HuH-7 (cell line): ENCODE results near the gene PARVA.
"Not testable (repeated sequence)": the region's sequence is repeated elsewhere in the genome, so short reads cannot be mapped to it uniquely, and the experiment has no call there.

Experiments used
- DNase-seq: peaks from one replicate; pipeline ENCODE4 v3.0.0; 2011; ENCODE audit warnings: low spot score

The PARVA gene

GRCh38 chr11:12377106-12377823, at the start of gene PARVA:
Gene PARVA, plus strand, starts transcription at chr11:12377571. Its CDS starts 77 bp downstream, at chr11:12377648.
- DNase-seq: peak; percentile 38

DNA sequence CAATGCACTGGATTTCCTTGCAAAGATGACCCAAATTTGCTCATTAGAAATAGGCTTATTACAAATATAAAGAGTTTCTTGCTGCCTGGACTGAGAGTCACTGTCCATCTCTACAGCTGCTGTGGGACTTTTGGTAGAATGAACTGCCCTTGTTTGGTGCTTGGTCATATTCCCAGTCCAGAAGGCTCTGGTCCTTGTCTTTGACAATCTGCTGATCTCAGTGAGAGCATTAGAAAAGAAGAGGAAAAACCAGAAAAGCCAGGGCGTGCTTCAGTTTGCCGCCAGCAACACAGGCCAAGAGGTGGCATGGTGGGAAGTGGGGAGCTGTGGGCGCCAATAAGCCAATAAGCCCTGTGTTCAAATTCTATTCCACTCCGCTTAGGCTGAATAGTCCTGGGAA, 48.2 kb upstream of the PARVA start:
- DNase-seq: no peak

- no peak for DNase-seq
These were observed 47.6 kb upstream of the PARVA start for GRCh38 chr11:12329797-12330196.

GRCh38 chr11:12330485-12331231, 46.7 kb upstream of the PARVA start:
- no peak for DNase-seq

DNA sequence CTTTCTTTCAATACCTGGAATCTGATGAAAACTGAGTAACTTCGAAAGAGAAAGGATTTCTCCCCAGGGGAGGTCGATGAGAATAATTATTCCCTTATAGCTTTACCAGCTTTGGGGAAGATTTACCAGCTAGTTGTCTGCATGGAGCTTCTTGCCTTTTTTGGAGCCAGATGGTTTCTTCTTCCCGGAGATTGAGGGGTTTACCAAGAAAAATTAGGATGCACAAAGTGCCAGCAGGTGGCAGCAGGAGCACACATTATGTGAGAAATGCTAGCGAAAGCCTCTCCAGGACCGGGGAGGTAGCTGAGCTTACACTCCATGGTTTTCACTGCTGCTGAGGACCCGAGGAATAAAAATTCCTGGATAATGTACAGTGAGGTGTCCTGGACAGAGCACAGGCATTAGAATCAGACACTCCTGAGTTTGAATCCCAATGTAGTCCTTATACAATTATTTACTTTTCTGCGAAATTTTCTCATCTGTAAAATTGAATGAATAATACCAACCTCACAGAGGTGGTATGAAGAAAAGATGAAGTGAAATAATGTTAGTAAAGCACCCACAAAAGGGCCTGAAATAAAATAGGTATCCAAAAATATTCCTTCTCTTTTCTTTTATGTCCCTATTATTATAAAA, 46.0 kb upstream of the PARVA start:
- DNase-seq: peak; percentile 67

DNA sequence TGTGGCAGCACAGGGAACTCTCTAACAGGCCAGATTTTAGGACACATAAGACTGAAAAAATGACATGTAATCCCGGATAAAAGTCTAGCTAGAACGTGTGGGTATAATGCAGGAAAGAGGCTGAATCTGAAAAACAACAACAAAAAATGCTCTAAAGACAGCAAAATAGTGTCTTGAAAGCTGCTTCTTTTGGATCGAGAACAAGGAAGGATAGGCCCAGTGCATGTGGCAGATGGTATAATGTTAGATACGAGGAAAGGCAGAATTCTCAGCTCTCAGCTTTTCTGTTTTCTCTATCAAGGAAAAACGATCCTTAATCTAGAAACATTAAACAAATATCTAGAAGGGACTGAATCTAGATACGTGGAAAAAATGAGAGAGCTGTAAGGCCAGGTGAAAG, 33.8 kb upstream of the PARVA start:
- no peak for DNase-seq

DNA sequence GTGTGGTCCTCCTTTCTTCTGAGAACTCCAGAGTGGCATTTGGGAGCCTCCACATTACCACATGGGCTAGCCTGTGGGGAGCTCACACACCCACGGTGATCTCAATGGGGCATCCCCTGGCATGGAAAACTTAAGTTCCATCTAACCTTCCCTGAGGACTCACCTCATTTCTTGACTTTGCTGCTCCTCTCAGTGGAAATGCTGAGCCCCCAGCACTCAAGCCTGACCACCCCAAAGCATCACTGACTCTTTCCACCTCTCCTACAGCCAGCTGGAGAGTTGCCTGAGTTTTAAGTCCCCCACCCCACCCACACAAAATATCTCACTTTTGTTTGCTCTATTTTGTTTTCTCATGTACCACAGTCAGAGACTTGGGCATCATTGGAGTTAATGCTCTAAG, 23.8 kb upstream of the PARVA start:
- DNase-seq: no peak

- no peak for DNase-seq
These were observed 22.4 kb upstream of the PARVA start for GRCh38 chr11:12354750-12355545.

GRCh38 chr11:12356944-12357655, 20.3 kb upstream of the PARVA start:
- DNase-seq: no peak

- DNase-seq: not testable (repeated sequence)
These were observed 19.7 kb upstream of the PARVA start for GRCh38 chr11:12357697-12358096.

DNA sequence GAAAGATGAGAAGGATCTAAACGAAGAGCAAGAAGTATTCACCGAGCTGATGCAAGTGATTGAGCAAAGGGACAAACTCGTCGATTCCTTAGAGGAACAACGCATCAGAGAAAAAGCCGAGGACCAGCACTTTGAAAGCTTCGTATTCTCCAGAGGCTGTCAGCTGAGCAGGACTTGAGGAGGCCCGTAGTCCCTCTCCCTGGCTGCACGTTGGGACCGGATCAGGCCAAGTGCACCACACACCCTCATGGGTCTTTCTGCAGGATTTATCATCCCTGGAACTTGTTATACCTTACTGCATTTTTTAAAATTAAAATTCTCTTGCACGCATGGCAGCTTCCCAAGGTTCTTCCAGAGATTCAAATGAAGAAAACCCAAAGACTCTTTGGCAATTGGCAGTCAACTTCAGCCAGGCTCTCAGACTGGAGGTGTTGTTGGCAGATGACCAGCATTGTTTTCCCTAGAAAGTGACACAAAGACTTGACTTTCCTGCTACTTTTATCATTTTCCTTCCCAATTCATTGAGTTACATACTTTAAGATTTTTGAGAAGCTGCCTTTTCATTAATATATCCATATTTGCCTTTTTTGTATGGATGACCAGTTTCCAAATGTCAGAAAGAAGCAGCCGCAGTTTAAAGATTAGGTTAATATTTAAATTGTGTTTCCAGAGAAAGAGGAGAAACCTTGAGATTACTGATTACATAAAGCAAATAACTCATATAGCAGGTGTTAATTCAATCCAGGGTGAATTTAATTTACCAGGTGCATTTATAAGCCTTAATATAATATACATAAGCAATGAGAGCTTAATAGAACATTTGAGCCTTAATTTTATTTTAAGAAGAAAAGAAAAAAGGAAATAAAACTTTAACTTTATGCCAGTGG, 18.8 kb upstream of the PARVA start:
- DNase-seq: no peak

DNA sequence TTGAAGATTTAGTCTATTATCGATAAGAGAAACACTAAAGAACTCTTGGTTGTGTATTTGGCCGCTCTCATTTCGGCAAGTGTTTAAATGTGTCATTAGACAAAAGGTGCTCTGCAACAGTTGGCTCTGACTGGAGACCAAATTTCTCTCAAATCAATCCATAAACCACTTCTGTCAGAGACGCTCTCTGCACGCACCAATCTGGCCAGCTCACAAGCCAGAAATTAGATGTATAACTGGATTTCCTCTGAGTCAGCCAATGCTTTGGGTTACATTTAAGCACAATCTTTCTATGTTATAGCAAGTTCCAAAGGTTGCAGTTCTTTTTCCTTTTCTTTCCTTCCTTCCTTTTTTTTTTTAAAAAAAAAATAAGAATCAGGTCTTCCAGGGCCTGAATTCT, 17.6 kb upstream of the PARVA start:
- DNase-seq: no peak

DNA sequence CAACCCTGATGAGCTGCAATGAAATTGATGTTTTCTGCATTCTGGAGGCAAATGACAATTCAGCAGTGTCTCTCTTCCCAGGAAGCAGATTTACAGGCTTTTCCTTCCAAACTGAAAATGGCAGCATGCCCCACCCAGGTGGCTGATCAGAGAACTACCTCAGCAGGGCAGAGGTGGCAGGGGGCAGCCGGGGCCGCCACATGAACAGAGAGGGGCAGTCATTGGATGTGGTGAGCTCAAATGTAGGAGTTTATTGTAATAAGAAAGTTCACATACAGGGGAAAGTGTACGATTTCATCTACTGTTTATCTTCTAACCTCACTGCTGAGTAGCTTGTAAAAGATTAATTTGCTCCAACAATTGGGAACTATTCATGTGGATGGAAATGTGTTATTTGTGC, 15.7 kb upstream of the PARVA start:
- DNase-seq: no peak

DNA sequence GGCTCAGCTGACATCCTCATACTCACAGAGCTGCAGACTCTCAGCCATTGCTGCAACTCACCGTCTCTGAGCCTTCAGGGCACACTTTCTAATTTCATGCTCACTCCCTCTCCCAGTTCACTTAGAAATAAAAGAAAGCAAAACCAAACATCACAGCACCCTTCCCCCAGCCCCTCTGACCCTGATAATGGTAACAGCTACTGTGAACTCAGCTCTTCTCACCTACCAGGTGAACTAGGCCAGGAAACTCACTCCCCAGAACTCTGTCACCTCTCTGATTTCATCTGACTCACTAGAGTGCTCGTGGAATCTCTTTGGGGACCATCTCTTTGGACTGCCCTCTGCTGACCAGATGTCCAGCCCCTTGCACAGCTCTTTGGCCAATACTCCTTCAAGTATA, 14.5 kb upstream of the PARVA start:
- DNase-seq: no peak

DNA sequence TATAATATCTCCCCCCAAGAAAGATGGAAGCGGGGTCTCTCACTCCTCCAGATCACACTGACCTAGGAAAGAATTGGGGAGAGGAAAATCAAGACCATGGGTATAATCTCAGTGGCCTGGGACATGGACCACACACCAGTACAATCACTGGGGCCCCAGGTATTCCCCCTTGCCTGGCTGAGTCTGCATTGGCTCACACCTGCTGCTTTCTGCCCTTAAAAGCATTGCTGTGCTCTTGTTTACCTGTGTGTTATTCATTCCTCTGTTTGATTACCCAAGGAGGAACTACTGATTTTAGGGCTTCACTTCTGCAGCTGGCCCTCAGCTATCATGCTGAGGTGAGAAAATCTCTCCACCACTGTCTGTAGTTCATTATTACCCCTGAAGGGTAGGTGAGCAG, 14.0 kb upstream of the PARVA start:
- DNase-seq: no peak

DNA sequence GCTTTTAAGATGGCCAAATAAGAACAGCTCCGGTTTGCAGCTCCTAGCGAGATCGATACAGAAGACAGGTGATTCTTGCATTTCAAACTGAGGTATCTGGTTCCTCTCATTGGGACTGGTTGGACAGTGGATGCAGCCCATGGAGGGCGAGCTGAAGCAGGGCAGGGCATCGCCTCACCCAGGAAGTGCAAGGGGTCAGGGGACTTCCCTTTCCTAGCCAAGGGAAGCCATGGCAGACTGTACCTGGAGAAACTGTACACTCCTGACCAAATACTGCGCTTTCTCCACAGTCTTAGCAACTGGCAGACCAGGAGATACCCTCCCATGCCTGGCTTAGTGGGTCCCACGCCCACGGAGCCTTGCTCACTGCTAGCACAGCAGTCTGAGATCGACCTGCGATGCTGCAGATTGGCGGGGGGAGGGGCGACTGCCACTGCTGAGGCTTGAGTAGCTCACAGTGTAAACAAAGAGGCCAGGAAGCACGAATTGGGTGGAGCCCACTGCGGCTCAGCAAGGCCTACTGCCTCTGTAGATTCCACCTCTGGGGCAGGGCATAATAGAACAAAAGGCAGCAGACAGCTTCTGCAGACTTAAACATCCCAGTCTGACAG, 11.3 kb upstream of the PARVA start:
- DNase-seq: not testable (repeated sequence)

- DNase-seq: not testable (repeated sequence)
These were observed 10.3 kb upstream of the PARVA start for GRCh38 chr11:12367057-12367456.

DNA sequence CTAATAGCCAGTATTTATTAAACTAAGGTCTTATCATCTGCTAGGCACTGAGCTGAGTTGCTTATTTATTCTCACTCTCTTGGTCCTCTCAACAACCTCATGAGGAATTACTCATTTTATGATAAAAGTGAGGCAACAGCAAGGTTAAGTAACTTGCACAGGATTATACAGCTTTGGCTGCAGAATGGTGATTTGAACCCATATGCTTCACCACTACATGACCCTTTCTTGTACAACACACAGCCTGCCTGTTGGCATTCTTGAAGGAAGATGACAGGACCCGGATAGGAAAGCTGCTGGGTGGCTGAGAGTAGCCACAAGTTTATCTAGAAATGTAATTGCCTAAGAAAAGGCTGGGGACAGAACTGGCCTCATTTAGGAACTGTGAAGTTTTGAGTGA, 5.3 kb upstream of the PARVA start:
- no peak for DNase-seq

DNA sequence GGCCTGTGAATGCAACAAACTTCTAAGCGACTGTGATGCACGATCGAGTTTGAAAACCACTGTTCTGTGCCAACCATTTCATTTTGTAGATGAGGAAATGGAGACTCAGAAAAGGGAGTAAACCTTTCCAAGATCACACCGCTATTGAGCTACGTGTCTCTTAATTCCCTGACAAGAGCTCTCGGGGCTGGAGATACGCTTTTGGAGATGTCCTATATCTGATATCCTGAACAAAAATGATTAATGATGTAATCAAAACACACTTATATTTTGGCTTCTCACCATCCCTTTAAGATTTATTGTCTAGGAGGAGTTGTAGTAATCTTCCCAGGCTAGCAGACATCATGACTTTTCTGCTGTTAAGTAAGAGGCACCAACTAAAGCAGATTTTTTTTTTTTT, 1.7 kb upstream of the PARVA start:
- DNase-seq: no peak
